ENCODE results near the gene AMN1. TPM values are rescaled to one million over a fixed set of nuclear protein-coding genes. Genes with fewer than 3 reads are reported as not detected.

Gene AMN1
- total RNA-seq, 1 experiment from 2014 or later, result 7.5 TPM

- no peak overlapping the region for H3K27ac ChIP-seq
- H3K4me1 ChIP-seq, result no peaks in the 10 kb centered on the region
- DNase-seq, result no peak
- no peaks in the 10 kb centered on the region for H3K36me3 ChIP-seq
- H3K9me3 ChIP-seq (replicated peaks), result no peaks in the 10 kb centered on the region
- H3K27me3 ChIP-seq, result no peaks in the 10 kb centered on the region
- no peak overlapping the region for H3K4me3 ChIP-seq
These were observed 84.3 kb downstream of the AMN1 start for GRCh38 chr12:31644536-31644935.

GRCh38 chr12:31641509-31642090 is 87.2 kb downstream of the AMN1 start:
- H3K36me3 ChIP-seq, result no peaks in the 10 kb centered on the region
- no peaks in the 10 kb centered on the region for H3K27me3 ChIP-seq
- DNase-seq, result no peak

GRCh38 chr12:31634620-31635019 is 94.2 kb downstream of the AMN1 start:
- H3K27ac ChIP-seq, result no peak overlapping the region
- no peaks in the 10 kb centered on the region for H3K36me3 ChIP-seq
- peaks cover 3% of the 10 kb centered on the region; the same call in 1 of the 2 replicates for H3K4me1 ChIP-seq
- no peak overlapping the region for H3K4me3 ChIP-seq
- H3K27me3 ChIP-seq, result no peaks in the 10 kb centered on the region
- no peaks in the 10 kb centered on the region for H3K9me3 ChIP-seq (replicated peaks)
- no peak for DNase-seq

More at GRCh38 chr12:31641509-31642090, 87.2 kb downstream of the AMN1 start:
- H3K27ac ChIP-seq, result no peak overlapping the region
- no peak overlapping the region for H3K4me3 ChIP-seq
- no peaks in the 10 kb centered on the region for H3K4me1 ChIP-seq
- no peaks in the 10 kb centered on the region for H3K9me3 ChIP-seq (replicated peaks)

GRCh38 chr12:31633464-31633863 is 95.4 kb downstream of the AMN1 start:
- DNase-seq, result no peak
- Histone ChIP-seq H3K4me1 (peaks cover 7% of the 10 kb centered on the region; the same call in 1 of the 2 replicates), H3K9me3 (replicated peaks) (no peaks in the 10 kb centered on the region), H3K36me3 (no peaks in the 10 kb centered on the region), H3K4me3 (no peak overlapping the region), H3K27ac (no peak overlapping the region), H3K27me3 (no peaks in the 10 kb centered on the region)

GRCh38 chr12:31631809-31632208 is 97.0 kb downstream of the AMN1 start:
- Histone ChIP-seq H3K9me3 (replicated peaks) (no peaks in the 10 kb centered on the region), H3K4me3 (no peak overlapping the region), H3K36me3 (no peaks in the 10 kb centered on the region), H3K27ac (no peak overlapping the region), H3K4me1 (peaks cover 7% of the 10 kb centered on the region; the same call in 1 of the 2 replicates), H3K27me3 (no peaks in the 10 kb centered on the region)
- DNase-seq, result no peak

GRCh38 chr12:31631023-31631724 is 97.6 kb downstream of the AMN1 start:
- Histone ChIP-seq H3K36me3 (no peaks in the 10 kb centered on the region), H3K4me1 (peaks cover 7% of the 10 kb centered on the region; the same call in 1 of the 2 replicates), H3K27ac (no peak overlapping the region), H3K27me3 (no peaks in the 10 kb centered on the region), H3K4me3 (no peak overlapping the region), H3K9me3 (replicated peaks) (no peaks in the 10 kb centered on the region)
- DNase-seq, result no peak

GRCh38 chr12:31629756-31630732 is 98.8 kb downstream of the AMN1 start:
- Histone ChIP-seq H3K36me3 (no peaks in the 10 kb centered on the region), H3K4me1 (peaks cover 7% of the 10 kb centered on the region; the same call in 1 of the 2 replicates), H3K4me3 (peak overlapping the region; percentile 38), H3K9me3 (replicated peaks) (no peaks in the 10 kb centered on the region), H3K27ac (peak overlapping the region; percentile 37), H3K27me3 (no peaks in the 10 kb centered on the region)
- peak; percentile 53 to 72 for DNase-seq

- Histone ChIP-seq H3K36me3 (no peaks in the 10 kb centered on the region), H3K27ac (no peak overlapping the region), H3K9me3 (replicated peaks) (no peaks in the 10 kb centered on the region), H3K27me3 (no peaks in the 10 kb centered on the region), H3K4me1 (peaks cover 7% of the 10 kb centered on the region; the same call in 1 of the 2 replicates), H3K4me3 (no peak overlapping the region)
- no peak for DNase-seq
These were observed 101.3 kb downstream of the AMN1 start for GRCh38 chr12:31627456-31628054.

- Histone ChIP-seq H3K36me3 (no peaks in the 10 kb centered on the region), H3K9me3 (replicated peaks) (no peaks in the 10 kb centered on the region), H3K4me3 (no peak overlapping the region), H3K27ac (no peak overlapping the region), H3K4me1 (peaks cover 7% of the 10 kb centered on the region; the same call in 1 of the 2 replicates), H3K27me3 (no peaks in the 10 kb centered on the region)
- no peak for DNase-seq
These were observed 102.4 kb downstream of the AMN1 start for GRCh38 chr12:31626270-31626995.

- Histone ChIP-seq H3K4me1 (no peaks in the 10 kb centered on the region), H3K27ac (no peak overlapping the region), H3K27me3 (no peaks in the 10 kb centered on the region), H3K9me3 (replicated peaks) (no peaks in the 10 kb centered on the region), H3K4me3 (no peak overlapping the region), H3K36me3 (no peaks in the 10 kb centered on the region)
- no peak for DNase-seq
These were observed 106.8 kb downstream of the AMN1 start for GRCh38 chr12:31622038-31622437.

Other genes starting within 250 kb of the AMN1 start
- 20.8 and 22.4 TPM in 2 replicates for gene DENND5B, start 137.9 kb downstream of the AMN1 start, total RNA-seq (2014; rRNA removed; shearing (Covaris generic))
- 0.49 and 1.0 TPM in 2 replicates for gene ETFBKMT, start 69.3 kb downstream of the AMN1 start, total RNA-seq (2014; rRNA removed; shearing (Covaris generic))
- gene RESF1, start 230.4 kb upstream of the AMN1 start, total RNA-seq (2014; rRNA removed; shearing (Covaris generic)), result 30.6 and 38.3 TPM in 2 replicates